Astrocyte (in vitro differentiated cells and primary cell): ENCODE measurements around the gene CFAP74. TPM values are rescaled to one million over a fixed set of nuclear protein-coding genes. Genes with fewer than 3 reads are reported as not detected.

ENCODE experiments used
- DNase-seq: peaks from one replicate; pipeline ENCODE4 v3.0.0-alpha.2; 2010; ENCODE audit warnings: low read depth
- FAIRE-seq: peaks from 2 replicates; lab custom pipeline; 2011; peaks lifted over from hg19 to GRCh38; lab: Jason Lieb, UNC
- H2AFZ ChIP-seq: 2 replicates; pipeline ENCODE4 v1.6.0; 2012; ENCODE audit warnings: low read depth, low read length, inconsistent platforms
- H3K27ac ChIP-seq: 2 replicates; pipeline ENCODE4 v1.5.1; 2011; ENCODE audit warnings: low read depth, low read length, inconsistent platforms
- H3K27me3 ChIP-seq: 2 replicates; pipeline ENCODE4 v1.6.0; 2011; ENCODE audit warnings: low read length, inconsistent platforms; ENCODE audit not compliant: insufficient read depth
- H3K36me3 ChIP-seq: 2 replicates; pipeline ENCODE4 v1.5.1; 2011; ENCODE audit warnings: low read length, inconsistent platforms; ENCODE audit not compliant: insufficient read depth
- H3K4me1 ChIP-seq: 2 replicates; pipeline ENCODE4 v1.5.1; 2011; ENCODE audit warnings: low read length, inconsistent platforms; ENCODE audit not compliant: insufficient read depth
- H3K4me2 ChIP-seq: 2 replicates; pipeline ENCODE4 v1.6.0; 2012; ENCODE audit warnings: low read length, inconsistent platforms
- H3K4me3 ChIP-seq: 2 replicates; pipeline ENCODE4 v1.5.1; 2011; ENCODE audit warnings: low read depth, mild to moderate bottlenecking, low read length, inconsistent platforms; ENCODE audit not compliant: insufficient read depth
- H3K79me2 ChIP-seq: 2 replicates; pipeline ENCODE4 v1.6.0; 2012; ENCODE audit warnings: mild to moderate bottlenecking, low read length, inconsistent platforms; ENCODE audit not compliant: insufficient read depth
- H3K9ac ChIP-seq: 2 replicates; pipeline ENCODE4 v1.6.0; 2012; ENCODE audit warnings: mild to moderate bottlenecking, low read length, inconsistent platforms
- H3K9me3 ChIP-seq: 2 replicates; pipeline ENCODE4 v1.5.1; 2012; ENCODE audit warnings: low read depth, mild to moderate bottlenecking, low read length, inconsistent platforms; ENCODE audit not compliant: insufficient read depth
- H4K20me1 ChIP-seq: 2 replicates; pipeline ENCODE4 v1.6.0; 2012; ENCODE audit warnings: low read length, inconsistent platforms; ENCODE audit not compliant: insufficient read depth
- H3K27ac Mint-ChIP-seq: one replicate; pipeline ENCODE4 v1.8.0; 2021; ENCODE audit warnings: mild to moderate bottlenecking, mixed read lengths; ENCODE audit not compliant: unreplicated experiment
- H3K27me3 Mint-ChIP-seq: one replicate; pipeline ENCODE4 v1.8.0; 2021; ENCODE audit warnings: low read depth, mixed read lengths; ENCODE audit not compliant: unreplicated experiment
- H3K36me3 Mint-ChIP-seq: one replicate; pipeline ENCODE4 v1.8.0; 2021; ENCODE audit warnings: low read depth, mixed read lengths; ENCODE audit not compliant: unreplicated experiment
- H3K4me1 Mint-ChIP-seq: one replicate; pipeline ENCODE4 v1.8.0; 2021; ENCODE audit warnings: low read depth, mixed read lengths; ENCODE audit not compliant: unreplicated experiment
- H3K4me3 Mint-ChIP-seq: one replicate; pipeline ENCODE4 v1.8.0; 2021; ENCODE audit warnings: mild to moderate bottlenecking, moderate library complexity, mixed read lengths; ENCODE audit not compliant: unreplicated experiment
- H3K9me3 Mint-ChIP-seq: one replicate; pipeline ENCODE4 v1.8.0; 2021; ENCODE audit warnings: mild to moderate bottlenecking, mixed read lengths; ENCODE audit not compliant: unreplicated experiment
- EZH2 ChIP-seq: IDR thresholded peaks from 2 replicates; pipeline ENCODE4 v1.6.1; 2012; ENCODE audit warnings: mild to moderate bottlenecking, low read length, inconsistent platforms; ENCODE audit not compliant: insufficient read depth
- total RNA-seq: library from RNA; stranded (reverse); gene quantifications from 2 replicates; pipeline ENCODE4 v1.2.1, GENCODE V29; 2021
- TF ChIP-seq, protein P1 (sequence below): IDR thresholded peaks from 2 replicates; pipeline ENCODE4 v1.5.1; 2011; ENCODE audit warnings: low read depth, mild to moderate bottlenecking, inconsistent platforms, low read length, moderate library complexity; ENCODE audit not compliant: insufficient read depth

CFAP74 gene
- total RNA-seq, 1 donor from 2014 or later, result not detected

- Histone ChIP-seq H3K27me3 (no peaks in the 10 kb centered on the region), H3K79me2 (no peaks in the 10 kb centered on the region), H3K4me3 (no peak overlapping the region), H2AFZ (no peak overlapping the region), H3K27ac (no peak overlapping the region), H3K36me3 (no peaks in the 10 kb centered on the region), H3K9ac (no peak overlapping the region), H3K4me1 (no peaks in the 10 kb centered on the region), H3K9me3 (no peaks in the 10 kb centered on the region), H3K4me2 (no peak overlapping the region), H4K20me1 (no peaks in the 10 kb centered on the region)
- no peak overlapping the region for H3K4me3 Mint-ChIP-seq
- DNase-seq (no peak), FAIRE-seq (no peak)
- no peaks in the 10 kb centered on the region for H3K4me1 Mint-ChIP-seq
- no peaks in the 10 kb centered on the region for H3K9me3 Mint-ChIP-seq
- H3K36me3 Mint-ChIP-seq, result no peaks in the 10 kb centered on the region
- TF ChIP-seq, protein P1, sequence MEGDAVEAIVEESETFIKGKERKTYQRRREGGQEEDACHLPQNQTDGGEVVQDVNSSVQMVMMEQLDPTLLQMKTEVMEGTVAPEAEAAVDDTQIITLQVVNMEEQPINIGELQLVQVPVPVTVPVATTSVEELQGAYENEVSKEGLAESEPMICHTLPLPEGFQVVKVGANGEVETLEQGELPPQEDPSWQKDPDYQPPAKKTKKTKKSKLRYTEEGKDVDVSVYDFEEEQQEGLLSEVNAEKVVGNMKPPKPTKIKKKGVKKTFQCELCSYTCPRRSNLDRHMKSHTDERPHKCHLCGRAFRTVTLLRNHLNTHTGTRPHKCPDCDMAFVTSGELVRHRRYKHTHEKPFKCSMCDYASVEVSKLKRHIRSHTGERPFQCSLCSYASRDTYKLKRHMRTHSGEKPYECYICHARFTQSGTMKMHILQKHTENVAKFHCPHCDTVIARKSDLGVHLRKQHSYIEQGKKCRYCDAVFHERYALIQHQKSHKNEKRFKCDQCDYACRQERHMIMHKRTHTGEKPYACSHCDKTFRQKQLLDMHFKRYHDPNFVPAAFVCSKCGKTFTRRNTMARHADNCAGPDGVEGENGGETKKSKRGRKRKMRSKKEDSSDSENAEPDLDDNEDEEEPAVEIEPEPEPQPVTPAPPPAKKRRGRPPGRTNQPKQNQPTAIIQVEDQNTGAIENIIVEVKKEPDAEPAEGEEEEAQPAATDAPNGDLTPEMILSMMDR, result no peak
- no peak for TF ChIP-seq EZH2
- H3K27ac Mint-ChIP-seq, result no peak overlapping the region
- peaks cover 32% of the 10 kb centered on the region for H3K27me3 Mint-ChIP-seq
These were observed 28.3 kb upstream of the CFAP74 start for GRCh38 chr1:2031546-2032540.

- FAIRE-seq (no peak), DNase-seq (no peak)
- no peaks in the 10 kb centered on the region for H4K20me1 ChIP-seq
- no peaks in the 10 kb centered on the region for H3K4me1 ChIP-seq
- H3K4me2 ChIP-seq, result no peak overlapping the region
- no peaks in the 10 kb centered on the region for H3K27me3 ChIP-seq
- H3K79me2 ChIP-seq, result no peaks in the 10 kb centered on the region
- Mint-ChIP-seq H3K27me3 (peaks cover 35% of the 10 kb centered on the region), H3K36me3 (no peaks in the 10 kb centered on the region), H3K9me3 (no peaks in the 10 kb centered on the region), H3K4me3 (no peak overlapping the region), H3K27ac (no peak overlapping the region), H3K4me1 (no peaks in the 10 kb centered on the region)
- no peak overlapping the region for H3K4me3 ChIP-seq
- TF ChIP-seq, protein P1, result no peak
- TF ChIP-seq EZH2, result no peak
- H3K27ac ChIP-seq, result no peak overlapping the region
- no peaks in the 10 kb centered on the region for H3K9me3 ChIP-seq
- H3K36me3 ChIP-seq, result no peaks in the 10 kb centered on the region
- no peak overlapping the region for H3K9ac ChIP-seq
- no peak overlapping the region for H2AFZ ChIP-seq
These were observed 26.7 kb upstream of the CFAP74 start for GRCh38 chr1:2030076-2030871.
